GM21786 (cell line): Measurements from ENCODE around the gene PANX1.

ENCODE experiments used
- ATAC-seq: cut with Tn5 transposase; IDR thresholded peaks from one replicate; pipeline ENCODE4 v1.9.1; 2021; ENCODE audit not compliant: unreplicated experiment

PANX1 gene

GRCh38 chr11:94183251-94183885 lies 54.7 kb downstream of the PANX1 start:
- no peak for ATAC-seq

DNA sequence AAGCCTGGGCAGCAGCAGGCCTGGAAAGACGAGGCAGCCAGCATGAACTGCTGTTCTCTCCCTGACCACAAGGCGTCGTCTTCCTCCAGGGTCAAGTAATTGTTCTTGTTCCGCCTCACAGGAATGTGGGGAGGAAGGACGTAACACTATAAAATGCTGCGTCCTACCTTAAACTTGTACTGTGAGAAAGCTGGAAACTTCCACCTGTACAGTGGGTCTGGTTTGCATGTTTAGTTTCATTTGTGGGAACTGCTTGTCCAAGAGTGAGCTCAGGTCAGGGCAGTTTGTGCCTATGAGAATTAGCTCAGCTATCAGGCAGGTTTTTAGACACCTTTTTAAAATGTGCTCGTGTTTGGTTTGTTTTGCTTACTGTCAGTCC lies 55.2 kb downstream of the PANX1 start:
- peak; percentile 66 for ATAC-seq

GRCh38 chr11:94184362-94184761 lies 55.7 kb downstream of the PANX1 start:
- no peak for ATAC-seq

DNA sequence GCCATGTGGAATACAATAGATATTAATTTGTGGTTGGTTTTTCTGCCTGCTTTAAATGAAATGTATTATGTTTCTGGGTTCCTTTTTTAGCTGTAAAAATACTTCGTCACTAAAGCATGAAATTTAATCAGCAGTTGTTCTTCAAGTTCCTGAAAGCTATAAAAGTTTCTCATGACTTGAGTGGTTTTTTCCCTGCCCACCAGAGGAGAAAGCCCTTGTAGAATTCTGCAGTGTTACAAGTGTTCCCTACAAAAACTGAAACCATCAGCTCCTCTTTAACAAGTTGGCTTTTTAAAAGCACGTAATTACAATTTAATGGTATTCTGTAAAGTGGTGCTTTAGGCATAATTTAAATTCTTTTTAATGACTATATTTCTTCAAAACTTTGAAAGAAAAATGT lies 56.2 kb downstream of the PANX1 start:
- ATAC-seq, result no peak

GRCh38 chr11:94185416-94186084 lies 56.9 kb downstream of the PANX1 start:
- ATAC-seq, result no peak

- ATAC-seq, result no peak
Measured at GRCh38 chr11:94186342-94187203, 57.9 kb downstream of the PANX1 start.

DNA sequence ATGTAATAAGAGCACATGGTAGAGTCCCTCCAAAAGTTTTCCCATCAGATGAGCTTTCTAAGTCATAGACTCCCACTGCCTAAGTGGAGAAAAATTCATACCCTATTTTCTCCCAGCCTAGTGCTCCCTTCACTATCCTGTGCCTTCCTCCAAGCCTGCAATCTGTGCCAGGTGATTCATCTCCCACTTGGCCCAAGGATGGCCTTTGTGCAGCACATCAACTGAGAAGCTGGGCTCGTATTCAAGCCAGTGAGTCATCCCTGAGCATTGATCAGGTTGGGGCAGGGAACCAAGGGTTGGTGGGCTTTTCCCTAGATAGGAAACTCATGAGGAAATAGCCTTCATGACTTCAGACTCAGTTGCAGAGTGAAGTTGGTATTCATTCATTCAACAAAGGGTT lies 64.6 kb downstream of the PANX1 start:
- no peak for ATAC-seq

DNA sequence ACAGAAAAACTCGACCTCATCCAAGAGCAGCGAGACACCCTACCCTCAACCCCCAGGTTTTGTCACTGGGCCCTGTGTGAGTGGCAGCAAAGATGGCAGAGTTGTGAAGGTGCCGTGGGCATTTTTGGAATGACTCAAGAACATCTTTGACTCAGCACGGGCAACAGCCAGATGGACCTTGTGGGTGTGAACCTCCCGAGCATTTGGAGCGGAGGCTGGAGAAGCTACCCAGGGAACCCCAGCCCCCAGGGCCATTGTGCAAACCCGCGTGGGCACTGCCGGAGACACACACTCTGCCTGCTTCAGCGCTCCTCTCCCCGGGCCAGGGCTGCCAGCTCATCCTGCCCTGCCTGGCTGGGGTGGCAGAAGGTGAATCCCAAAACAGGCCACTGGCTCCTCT lies 66.1 kb downstream of the PANX1 start:
- no peak for ATAC-seq

DNA sequence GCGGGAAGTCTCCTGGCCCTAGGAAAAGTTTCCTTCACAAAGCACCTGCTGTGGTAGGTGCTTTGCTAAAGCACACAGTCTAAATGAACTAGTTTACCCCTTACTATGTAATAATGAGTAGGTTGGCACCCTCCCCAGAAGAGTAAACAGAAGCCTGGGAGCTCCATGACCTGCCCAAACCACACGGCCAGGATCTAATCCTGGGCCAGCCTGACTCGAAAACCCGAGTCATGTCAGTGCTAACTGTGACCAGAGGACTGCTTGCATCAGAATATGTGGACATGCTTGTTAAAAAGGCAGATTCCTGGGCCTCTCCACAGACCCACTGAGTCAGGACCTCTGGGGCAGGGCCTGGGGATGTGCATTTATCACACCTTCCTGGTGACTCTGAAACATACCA lies 67.7 kb downstream of the PANX1 start:
- ATAC-seq, result no peak

DNA sequence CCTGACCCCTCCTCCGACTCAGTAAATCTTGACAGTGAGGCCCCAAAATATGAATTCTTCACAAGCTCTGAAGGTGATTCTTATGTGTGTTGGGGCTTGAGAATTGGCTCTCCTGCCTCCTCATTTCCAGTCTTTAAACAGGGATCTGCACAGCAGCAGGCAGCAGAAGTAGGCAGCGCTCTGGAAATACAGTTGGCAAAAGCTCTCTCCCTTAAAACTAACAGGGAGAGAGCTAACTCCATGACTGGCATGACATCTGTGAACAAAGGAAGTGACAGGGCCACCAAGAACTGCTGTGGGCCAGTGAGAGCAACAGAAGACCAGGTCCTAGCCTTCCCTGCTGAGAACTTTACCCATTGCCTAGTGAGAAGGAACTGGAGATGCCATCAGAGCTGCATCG lies 70.1 kb downstream of the PANX1 start:
- ATAC-seq, result no peak

- no peak for ATAC-seq
Measured at GRCh38 chr11:94199136-94200130, 70.8 kb downstream of the PANX1 start.

- ATAC-seq, result no peak
Measured at GRCh38 chr11:94201004-94201465, 72.4 kb downstream of the PANX1 start.

- ATAC-seq, result no peak
Measured at GRCh38 chr11:94203070-94203469, 74.4 kb downstream of the PANX1 start.

GRCh38 chr11:94211261-94211830 lies 82.7 kb downstream of the PANX1 start:
- ATAC-seq, result no peak

DNA sequence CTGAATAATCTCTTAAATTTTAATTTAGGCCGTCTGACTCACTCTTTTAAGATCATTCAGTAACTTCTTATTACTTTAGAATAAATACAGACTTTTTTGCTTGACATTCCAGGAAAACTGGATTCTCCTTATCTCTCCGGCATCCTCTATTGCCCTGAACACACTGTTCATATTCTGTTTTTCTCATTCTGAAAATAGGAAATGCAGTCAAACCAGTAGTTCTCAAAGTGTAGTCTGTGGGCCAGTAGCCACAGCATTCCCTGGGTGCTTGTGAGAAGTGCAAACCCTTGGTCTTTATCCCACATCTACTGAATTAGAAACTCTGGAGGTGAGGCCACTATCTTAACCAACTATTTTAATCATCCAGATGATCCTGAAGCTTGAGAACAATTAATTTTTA lies 84.3 kb downstream of the PANX1 start:
- ATAC-seq, result no peak

- ATAC-seq, result no peak
Measured at GRCh38 chr11:94217705-94218104, 89.1 kb downstream of the PANX1 start.

DNA sequence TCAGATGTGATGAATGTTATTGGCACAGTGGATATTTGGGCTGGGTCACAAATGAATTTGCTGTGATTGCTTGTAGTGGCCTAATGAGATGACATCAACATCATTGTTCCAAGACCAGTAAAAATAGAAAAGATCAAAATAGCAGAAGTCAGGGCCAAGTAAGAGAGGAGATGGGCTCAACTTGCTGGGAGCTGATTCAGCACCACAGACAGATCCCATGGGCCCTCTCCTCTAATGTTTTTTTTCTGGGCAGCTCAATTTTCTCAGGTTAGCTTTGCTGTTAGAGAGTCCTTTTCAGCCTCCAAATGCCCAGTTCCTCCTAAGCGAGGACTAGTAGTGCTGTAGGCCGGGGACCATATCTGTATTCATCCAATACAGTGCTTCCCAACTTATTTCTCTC lies 89.7 kb downstream of the PANX1 start:
- no peak for ATAC-seq

DNA sequence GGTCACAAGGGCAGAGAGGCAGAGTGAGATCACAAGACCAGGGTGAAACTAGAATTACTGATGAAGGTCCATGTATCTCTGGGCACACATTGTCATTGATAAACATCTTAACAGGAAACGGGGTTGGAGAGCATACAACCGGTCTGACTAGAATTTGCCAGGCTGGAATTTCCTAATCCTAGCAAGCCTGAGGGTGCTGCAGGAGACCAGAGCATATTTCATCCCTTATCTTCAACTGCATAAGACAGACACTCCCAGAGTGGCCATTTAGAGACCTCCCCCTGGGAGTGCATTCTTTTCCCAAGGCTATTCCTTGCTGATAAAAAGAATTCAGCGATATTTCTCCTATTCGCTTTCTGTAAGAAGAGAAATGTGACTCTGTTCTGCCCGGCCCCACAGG lies 91.1 kb downstream of the PANX1 start:
- no peak for ATAC-seq

DNA sequence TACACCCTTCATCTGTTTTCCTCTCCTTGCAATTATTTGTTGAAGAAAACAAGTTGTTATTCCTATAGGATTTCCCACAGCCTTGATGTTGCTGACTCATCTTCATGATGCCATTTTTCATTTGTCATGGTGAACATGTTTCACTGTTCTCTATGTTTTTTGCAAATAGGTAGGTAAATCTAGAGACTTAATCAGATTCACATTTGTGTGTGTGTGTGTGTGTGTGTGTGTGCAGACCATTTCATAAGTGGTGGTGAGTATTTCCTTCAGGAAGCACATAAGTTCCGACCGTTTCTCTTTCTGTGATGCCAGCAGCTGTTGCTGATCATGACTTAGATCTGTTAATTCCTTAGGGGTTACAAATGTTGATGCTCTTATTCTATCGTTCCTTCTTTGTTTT lies 95.4 kb downstream of the PANX1 start:
- ATAC-seq, result no peak
